Endothelial cell of umbilical vein (primary cell): ENCODE data around the gene RIC8A.

ENCODE experiments used
- EZH2 ChIP-seq: IDR thresholded peaks from 2 replicates; pipeline ENCODE4 v1.6.1; 2012; ENCODE audit warnings: borderline replicate concordance, low read depth, mild to moderate bottlenecking, moderate library complexity, low read length, inconsistent platforms; ENCODE audit not compliant: severe bottlenecking
- FOS ChIP-seq: IDR thresholded peaks from 2 replicates; pipeline ENCODE4 v1.6.1; 2011; ENCODE audit warnings: mild to moderate bottlenecking, low read length, moderate library complexity, borderline replicate concordance; ENCODE audit not compliant: insufficient read depth
- JUN ChIP-seq: IDR thresholded peaks from 2 replicates; pipeline ENCODE4 v1.6.1; 2011; ENCODE audit warnings: borderline replicate concordance, low read depth; ENCODE audit not compliant: insufficient read length, insufficient read depth
- MYC ChIP-seq: IDR thresholded peaks from one replicate; pipeline ENCODE4 v1.6.1; 2011; ENCODE audit warnings: mild to moderate bottlenecking, low read depth, low read length
- POLR2A ChIP-seq: IDR thresholded peaks from 2 replicates; pipeline ENCODE4 v1.6.1; 2012; ENCODE audit warnings: low read depth, mild to moderate bottlenecking, control low read depth, low read length
- POLR2AphosphoS5 ChIP-seq: IDR thresholded peaks from 2 replicates; pipeline ENCODE4 v1.6.1; 2012; ENCODE audit warnings: low read depth, mild to moderate bottlenecking, control low read depth, low read length, moderate library complexity; ENCODE audit not compliant: insufficient read depth
- TF ChIP-seq, protein P1 (sequence below), 2 donors: IDR thresholded peaks; 1 replicate in 1 of 2; 2 replicates in 1 of 2; pipeline ENCODE4 v1.5.1; 2011; ENCODE audit warnings: low read length in 2 of 2, mild to moderate bottlenecking in 2 of 2, moderate library complexity in 2 of 2, control low read depth in 1 of 2, inconsistent platforms in 1 of 2, low read depth in 1 of 2; ENCODE audit not compliant: insufficient read depth in 1 of 2; ENCODE audit errors: extremely low read depth in 1 of 2
- TF ChIP-seq, protein P2 (sequence below): IDR thresholded peaks from 2 replicates; pipeline ENCODE4 v1.6.1; 2011; ENCODE audit not compliant: insufficient read depth, insufficient read length

- no peak for TF ChIP-seq FOS
- TF ChIP-seq EZH2, result no peak
- TF ChIP-seq MYC, result no peak
- TF ChIP-seq, protein P1, sequence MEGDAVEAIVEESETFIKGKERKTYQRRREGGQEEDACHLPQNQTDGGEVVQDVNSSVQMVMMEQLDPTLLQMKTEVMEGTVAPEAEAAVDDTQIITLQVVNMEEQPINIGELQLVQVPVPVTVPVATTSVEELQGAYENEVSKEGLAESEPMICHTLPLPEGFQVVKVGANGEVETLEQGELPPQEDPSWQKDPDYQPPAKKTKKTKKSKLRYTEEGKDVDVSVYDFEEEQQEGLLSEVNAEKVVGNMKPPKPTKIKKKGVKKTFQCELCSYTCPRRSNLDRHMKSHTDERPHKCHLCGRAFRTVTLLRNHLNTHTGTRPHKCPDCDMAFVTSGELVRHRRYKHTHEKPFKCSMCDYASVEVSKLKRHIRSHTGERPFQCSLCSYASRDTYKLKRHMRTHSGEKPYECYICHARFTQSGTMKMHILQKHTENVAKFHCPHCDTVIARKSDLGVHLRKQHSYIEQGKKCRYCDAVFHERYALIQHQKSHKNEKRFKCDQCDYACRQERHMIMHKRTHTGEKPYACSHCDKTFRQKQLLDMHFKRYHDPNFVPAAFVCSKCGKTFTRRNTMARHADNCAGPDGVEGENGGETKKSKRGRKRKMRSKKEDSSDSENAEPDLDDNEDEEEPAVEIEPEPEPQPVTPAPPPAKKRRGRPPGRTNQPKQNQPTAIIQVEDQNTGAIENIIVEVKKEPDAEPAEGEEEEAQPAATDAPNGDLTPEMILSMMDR (IDR thresholded peaks at IDR 0.05; ENCODE audit: extremely low read depth in 1 of 2, insufficient read depth in 1 of 2, low read depth in 1 of 2, low read length in 2 of 2), result no peak
- TF ChIP-seq POLR2AphosphoS5, result no peak
- no peak for TF ChIP-seq POLR2A
- TF ChIP-seq, protein P2, sequence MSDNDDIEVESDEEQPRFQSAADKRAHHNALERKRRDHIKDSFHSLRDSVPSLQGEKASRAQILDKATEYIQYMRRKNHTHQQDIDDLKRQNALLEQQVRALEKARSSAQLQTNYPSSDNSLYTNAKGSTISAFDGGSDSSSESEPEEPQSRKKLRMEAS, result no peak
- no peak for TF ChIP-seq JUN
Measured at GRCh38 chr11:196786-197731, 10.4 kb upstream of the RIC8A start.
